Stomach (tissue), 4 donors: Measurements from ENCODE around the gene CACNA1I.

Experiments
- CTCF ChIP-seq, 7 experiments: fragments of 450-650 bp in 4 of 7; fragments of 200-600 bp in 3 of 7; sonication (generic) in 3 of 7; IDR thresholded peaks; one replicate each; pipeline ENCODE4 v1.5.1; 2016 to 2019; ENCODE audit warnings: antibody characterized with exemption in 7 of 7, control low read depth in 2 of 7, mild to moderate bottlenecking in 1 of 7
- EP300 ChIP-seq: sonication (generic); formaldehyde crosslinking; IDR thresholded peaks from one replicate; pipeline ENCODE4 v1.6.1; 2017; ENCODE audit warnings: antibody characterized with exemption

- TF ChIP-seq CTCF (IDR thresholded peaks at IDR 0.05) (no peak), EP300 (no peak)
These were observed 146.0 kb downstream of the CACNA1I start for GRCh38 chr22:39716534-39716933.
